Ishikawa (cell line): Measurements from ENCODE around the gene HSF5.

ENCODE experiments used
- CEBPB ChIP-seq: IDR thresholded peaks from 2 replicates; pipeline ENCODE4 v1.6.1; 2012
- CREB1 ChIP-seq: IDR thresholded peaks from 2 replicates; pipeline ENCODE4 v1.6.1; 2012; ENCODE audit warnings: low read depth
- EGR1 ChIP-seq: IDR thresholded peaks from 2 replicates; pipeline ENCODE4 v1.6.1; 2012
- EP300 ChIP-seq: IDR thresholded peaks from 2 replicates; pipeline ENCODE4 v1.6.1; 2012; ENCODE audit warnings: borderline replicate concordance
- FOXM1 ChIP-seq: IDR thresholded peaks from 2 replicates; pipeline ENCODE4 v1.6.1; 2012; ENCODE audit warnings: low read depth, borderline replicate concordance
- NFIC ChIP-seq: IDR thresholded peaks from 2 replicates; pipeline ENCODE4 v1.6.1; 2012
- RAD21 ChIP-seq: IDR thresholded peaks from 2 replicates; pipeline ENCODE4 v1.6.1; 2012; ENCODE audit warnings: low read depth
- TAF1 ChIP-seq: IDR thresholded peaks from 2 replicates; pipeline ENCODE4 v1.6.1; 2012; ENCODE audit warnings: low read depth, mild to moderate bottlenecking
- TEAD4 ChIP-seq: IDR thresholded peaks from 2 replicates; pipeline ENCODE4 v1.6.1; 2012
- USF1 ChIP-seq: IDR thresholded peaks from 2 replicates; pipeline ENCODE4 v1.6.1; 2012
- YY1 ChIP-seq: IDR thresholded peaks from 2 replicates; pipeline ENCODE4 v1.6.1; 2012; ENCODE audit warnings: low read depth
- TF ChIP-seq, protein P1 (sequence below): IDR thresholded peaks from 2 replicates; pipeline ENCODE4 v1.6.1; 2012
- TF ChIP-seq, protein P2 (sequence below): IDR thresholded peaks from 2 replicates; pipeline ENCODE4 v1.6.1; 2012; ENCODE audit warnings: low read depth, mild to moderate bottlenecking

DNA sequence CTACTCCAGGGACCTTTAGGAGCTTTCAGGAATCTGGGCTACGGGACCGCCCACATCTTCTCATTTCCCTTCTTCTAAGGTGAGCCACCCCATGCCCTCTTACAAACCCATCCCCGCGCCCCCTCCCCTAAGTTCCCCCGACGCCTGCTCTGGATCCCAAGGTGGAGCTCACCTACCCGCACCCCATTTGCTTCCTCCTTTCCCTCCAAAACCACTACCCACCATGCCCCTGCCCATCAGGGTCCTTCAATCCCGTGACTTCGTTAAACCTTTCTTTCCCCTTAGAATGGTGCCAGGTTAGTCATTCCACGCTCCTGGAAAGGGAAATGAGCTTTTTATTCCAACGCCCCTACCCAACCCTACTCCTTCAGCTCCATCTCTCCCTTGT is 26.6 kb upstream of the HSF5 start:
- TF ChIP-seq TEAD4 (no peak), CEBPB (no peak), TAF1 (no peak), RAD21 (no peak), EGR1 (no peak), YY1 (no peak), EP300 (no peak), USF1 (no peak), CREB1 (no peak), NFIC (no peak), FOXM1 (no peak)
- TF ChIP-seq, protein P1, sequence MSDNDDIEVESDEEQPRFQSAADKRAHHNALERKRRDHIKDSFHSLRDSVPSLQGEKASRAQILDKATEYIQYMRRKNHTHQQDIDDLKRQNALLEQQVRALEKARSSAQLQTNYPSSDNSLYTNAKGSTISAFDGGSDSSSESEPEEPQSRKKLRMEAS = no peak
- TF ChIP-seq, protein P2, sequence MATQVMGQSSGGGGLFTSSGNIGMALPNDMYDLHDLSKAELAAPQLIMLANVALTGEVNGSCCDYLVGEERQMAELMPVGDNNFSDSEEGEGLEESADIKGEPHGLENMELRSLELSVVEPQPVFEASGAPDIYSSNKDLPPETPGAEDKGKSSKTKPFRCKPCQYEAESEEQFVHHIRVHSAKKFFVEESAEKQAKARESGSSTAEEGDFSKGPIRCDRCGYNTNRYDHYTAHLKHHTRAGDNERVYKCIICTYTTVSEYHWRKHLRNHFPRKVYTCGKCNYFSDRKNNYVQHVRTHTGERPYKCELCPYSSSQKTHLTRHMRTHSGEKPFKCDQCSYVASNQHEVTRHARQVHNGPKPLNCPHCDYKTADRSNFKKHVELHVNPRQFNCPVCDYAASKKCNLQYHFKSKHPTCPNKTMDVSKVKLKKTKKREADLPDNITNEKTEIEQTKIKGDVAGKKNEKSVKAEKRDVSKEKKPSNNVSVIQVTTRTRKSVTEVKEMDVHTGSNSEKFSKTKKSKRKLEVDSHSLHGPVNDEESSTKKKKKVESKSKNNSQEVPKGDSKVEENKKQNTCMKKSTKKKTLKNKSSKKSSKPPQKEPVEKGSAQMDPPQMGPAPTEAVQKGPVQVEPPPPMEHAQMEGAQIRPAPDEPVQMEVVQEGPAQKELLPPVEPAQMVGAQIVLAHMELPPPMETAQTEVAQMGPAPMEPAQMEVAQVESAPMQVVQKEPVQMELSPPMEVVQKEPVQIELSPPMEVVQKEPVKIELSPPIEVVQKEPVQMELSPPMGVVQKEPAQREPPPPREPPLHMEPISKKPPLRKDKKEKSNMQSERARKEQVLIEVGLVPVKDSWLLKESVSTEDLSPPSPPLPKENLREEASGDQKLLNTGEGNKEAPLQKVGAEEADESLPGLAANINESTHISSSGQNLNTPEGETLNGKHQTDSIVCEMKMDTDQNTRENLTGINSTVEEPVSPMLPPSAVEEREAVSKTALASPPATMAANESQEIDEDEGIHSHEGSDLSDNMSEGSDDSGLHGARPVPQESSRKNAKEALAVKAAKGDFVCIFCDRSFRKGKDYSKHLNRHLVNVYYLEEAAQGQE = no peak
